LNCAP (cell line): ENCODE measurements around the gene TFDP2.

ENCODE experiments used
- TF ChIP-seq, protein P1 (sequence below): fragments of 450-650 bp; IDR thresholded peaks from 2 replicates; pipeline ENCODE4 v1.5.1; 2017; ENCODE audit warnings: mild to moderate bottlenecking

TFDP2 gene

DNA sequence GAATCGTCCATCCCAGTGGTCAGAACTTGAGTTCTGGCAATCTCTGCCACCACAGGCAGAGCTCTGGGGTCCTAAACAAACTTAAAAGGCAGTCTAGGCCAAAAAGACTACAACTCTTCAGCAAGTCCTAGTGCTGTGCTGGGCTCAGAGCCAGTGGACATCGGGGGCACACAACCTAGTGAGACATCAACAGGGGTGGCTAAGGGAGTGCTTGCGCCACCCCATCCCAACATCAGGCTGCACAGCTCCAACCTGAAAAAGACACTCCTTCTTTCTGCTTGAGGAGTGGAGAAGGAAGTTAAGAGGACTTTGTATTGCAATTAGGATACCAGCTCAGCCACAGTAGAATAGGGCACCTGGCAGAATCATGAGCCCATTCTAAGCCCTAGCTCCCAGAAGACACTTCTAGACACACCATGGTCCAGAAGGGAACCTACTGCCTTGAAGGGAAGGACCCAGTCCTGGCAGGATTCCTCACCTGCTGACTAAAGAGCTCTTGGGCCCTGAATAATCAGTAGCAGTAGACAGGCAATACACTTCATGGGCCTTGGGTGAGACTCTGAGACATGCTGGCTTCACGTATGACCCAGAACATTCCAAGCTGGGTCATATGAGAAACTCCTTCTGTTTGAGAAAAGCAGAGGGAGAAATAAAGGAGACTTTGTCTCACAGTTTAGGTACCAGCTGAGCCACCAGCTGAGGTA is 72.0 kb downstream of the TFDP2 start:
- TF ChIP-seq, protein P1, sequence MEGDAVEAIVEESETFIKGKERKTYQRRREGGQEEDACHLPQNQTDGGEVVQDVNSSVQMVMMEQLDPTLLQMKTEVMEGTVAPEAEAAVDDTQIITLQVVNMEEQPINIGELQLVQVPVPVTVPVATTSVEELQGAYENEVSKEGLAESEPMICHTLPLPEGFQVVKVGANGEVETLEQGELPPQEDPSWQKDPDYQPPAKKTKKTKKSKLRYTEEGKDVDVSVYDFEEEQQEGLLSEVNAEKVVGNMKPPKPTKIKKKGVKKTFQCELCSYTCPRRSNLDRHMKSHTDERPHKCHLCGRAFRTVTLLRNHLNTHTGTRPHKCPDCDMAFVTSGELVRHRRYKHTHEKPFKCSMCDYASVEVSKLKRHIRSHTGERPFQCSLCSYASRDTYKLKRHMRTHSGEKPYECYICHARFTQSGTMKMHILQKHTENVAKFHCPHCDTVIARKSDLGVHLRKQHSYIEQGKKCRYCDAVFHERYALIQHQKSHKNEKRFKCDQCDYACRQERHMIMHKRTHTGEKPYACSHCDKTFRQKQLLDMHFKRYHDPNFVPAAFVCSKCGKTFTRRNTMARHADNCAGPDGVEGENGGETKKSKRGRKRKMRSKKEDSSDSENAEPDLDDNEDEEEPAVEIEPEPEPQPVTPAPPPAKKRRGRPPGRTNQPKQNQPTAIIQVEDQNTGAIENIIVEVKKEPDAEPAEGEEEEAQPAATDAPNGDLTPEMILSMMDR: no peak

DNA sequence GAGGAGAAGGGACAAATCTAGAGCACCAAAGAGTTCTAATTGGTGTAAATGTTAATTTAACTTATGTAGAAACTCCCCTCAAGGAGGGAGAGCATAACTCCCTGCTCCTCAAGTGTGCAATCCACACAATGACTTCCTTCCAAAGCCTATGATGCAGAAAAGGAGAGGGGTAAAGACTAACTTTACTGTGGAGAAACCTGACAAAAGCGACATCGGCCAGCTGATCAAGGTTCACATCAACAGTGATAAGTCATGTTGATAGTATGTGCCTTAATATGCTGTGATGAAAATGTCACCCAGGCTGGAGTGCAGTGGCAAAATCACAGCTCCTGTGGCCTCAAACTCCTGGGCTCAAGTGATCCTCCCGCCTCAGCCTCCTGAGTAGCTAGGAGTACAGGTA is 76.5 kb downstream of the TFDP2 start:
- TF ChIP-seq, protein P1: no peak

DNA sequence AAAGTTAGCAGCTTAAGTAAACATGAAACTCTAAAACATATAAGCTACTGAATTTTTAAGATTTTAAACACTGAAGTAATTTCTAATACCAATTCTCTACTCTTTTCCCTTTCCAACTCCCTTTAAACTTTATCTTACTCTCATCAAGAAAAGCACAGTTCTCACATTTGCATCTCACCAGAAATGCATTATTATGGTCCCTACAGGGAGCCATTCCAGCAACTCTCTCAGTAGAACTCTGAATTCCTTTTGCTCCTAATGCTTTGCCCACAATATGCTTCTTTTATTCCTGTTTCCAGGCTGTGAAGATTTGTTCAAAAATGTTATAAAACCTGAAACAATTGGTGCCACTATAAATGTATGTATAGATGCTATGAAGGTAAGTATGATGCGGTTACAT is 83.4 kb downstream of the TFDP2 start:
- TF ChIP-seq, protein P1: no peak

DNA sequence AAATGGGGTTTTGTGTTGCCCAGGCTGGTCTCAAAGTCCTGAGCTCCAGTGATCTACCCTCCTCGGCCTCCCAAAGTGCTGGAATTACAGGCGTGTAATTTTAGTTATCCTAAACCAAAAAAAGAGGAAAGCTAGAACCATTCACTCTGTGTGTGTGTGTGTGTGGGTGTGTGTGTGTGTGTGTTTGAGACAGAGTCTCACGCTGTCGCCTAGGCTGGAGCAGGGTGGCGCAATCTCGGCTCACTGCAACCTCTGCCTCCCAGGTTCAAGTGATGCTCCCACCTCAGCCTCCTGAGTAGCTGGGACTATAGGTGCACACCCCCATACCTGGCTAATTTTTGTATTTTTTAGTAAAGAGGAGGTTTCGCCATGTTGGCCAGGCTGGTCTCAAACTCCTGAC is 84.0 kb downstream of the TFDP2 start:
- TF ChIP-seq, protein P1: no peak

DNA sequence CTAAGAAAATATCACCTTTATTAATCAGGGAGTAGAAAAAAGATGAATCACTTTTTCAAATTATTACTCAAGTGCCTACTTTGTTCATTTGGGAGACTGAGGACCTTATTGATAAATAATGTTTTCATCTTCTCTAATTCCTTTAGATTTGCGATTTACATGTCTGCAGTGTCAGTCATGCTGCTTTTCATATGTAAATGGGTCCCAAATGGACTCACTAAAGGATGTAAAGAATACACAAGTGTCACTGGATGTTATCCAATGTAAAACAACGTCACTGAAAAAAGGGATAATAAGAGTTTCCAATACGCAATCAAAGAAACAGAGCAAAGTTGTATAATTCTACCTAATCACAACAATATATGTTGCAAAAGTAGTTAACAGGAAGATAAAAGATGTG is 84.9 kb downstream of the TFDP2 start:
- TF ChIP-seq, protein P1: no peak

DNA sequence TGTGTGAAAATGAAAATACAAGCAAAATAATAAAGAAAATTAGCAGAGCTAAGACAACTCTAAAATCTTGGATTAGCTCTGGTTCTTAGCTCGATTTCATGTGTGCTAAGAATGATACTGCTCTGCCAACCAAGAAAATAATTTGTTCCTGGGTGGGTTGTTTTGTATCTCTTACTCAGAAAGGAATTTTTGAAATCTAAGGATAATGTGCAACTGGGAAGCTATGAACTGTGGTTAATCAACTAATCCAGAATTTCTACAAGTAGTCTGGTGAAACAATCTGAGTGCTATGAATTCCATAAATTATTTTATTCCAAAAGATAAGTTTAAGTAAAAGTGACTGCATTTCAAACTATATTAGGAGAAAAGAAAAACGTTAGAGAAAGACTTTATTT is 92.0 kb downstream of the TFDP2 start:
- TF ChIP-seq, protein P1: no peak

DNA sequence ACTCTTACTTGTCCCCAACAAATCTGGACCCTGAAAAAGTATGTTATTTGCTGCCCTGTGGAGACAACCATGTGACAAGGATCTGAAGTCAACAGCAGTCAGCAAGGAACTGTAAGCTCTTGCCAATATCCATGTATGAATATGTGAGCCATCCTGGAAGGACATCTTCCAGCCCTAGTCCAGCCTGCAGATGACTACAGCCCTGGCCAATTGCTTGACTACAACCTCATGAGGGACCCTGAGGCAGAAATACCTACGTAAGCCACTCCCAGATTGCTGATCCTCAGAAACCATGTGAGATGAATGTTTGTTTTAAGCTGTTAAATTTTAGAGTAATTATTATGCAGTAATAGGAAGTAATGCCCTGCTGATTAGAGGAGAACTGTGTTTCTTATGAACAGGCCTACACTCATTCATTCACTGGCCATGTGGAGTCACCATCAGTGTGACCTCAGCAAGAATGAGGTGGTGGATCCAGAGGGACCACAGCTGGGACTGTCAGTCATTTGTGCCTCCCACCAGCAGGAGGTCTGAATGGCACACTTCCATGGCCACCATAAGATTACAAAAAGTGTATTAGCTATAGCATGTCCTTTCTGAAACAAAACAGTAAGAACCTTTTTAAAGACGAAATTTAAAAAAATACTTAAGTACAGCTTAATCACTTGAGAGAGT is 92.6 kb downstream of the TFDP2 start:
- TF ChIP-seq, protein P1: no peak
